ENCODE results near the gene AGO4.

DNA sequence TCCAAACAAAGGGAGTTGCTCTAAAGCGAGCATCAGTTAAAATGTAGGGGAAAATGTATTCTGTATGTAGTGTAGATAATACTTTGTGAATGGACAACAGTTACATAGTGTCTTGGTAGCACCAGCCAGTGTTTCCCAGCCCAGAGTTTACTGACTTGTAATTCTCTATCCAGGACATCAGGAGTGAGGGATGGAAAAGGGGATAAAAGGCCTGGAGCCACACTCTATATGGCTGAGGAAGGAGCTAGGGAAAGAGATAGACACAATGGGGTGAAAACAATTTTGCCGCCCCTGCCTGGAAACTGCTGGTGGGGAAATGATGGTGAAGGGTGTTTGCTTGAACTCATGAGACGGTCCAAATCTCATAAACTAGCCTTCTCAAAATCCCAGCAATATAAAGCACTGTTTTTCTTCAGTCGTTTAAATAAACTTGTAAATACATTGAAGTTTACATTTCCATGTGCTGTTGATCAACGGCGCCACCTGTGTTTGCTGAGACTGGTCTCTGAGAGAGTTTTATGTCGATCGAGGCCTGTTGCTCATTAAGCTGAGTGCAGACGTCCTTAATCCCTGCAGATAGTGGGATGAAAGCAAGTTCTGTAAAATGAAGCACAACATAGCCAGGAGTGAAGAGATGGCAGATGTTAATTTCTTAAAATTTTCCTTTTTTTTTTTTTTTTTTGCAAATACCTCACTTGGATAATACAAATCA, 47.3 kb downstream of the AGO4 start:
- TF ChIP-seq, protein P1, sequence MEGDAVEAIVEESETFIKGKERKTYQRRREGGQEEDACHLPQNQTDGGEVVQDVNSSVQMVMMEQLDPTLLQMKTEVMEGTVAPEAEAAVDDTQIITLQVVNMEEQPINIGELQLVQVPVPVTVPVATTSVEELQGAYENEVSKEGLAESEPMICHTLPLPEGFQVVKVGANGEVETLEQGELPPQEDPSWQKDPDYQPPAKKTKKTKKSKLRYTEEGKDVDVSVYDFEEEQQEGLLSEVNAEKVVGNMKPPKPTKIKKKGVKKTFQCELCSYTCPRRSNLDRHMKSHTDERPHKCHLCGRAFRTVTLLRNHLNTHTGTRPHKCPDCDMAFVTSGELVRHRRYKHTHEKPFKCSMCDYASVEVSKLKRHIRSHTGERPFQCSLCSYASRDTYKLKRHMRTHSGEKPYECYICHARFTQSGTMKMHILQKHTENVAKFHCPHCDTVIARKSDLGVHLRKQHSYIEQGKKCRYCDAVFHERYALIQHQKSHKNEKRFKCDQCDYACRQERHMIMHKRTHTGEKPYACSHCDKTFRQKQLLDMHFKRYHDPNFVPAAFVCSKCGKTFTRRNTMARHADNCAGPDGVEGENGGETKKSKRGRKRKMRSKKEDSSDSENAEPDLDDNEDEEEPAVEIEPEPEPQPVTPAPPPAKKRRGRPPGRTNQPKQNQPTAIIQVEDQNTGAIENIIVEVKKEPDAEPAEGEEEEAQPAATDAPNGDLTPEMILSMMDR (IDR thresholded peaks at IDR 0.05): no peak
- TF ChIP-seq POLR2A (IDR thresholded peaks at IDR 0.05) (no peak), POLR2AphosphoS5 (IDR thresholded peaks at IDR 0.05) (no peak)
